Activated CD8-positive, alpha-beta T cell treated with anti-CD3 and anti-CD28 coated beads for 36 hours (primary cell): Measurements from ENCODE around the gene LUZP2. TPM values are rescaled to one million over a fixed set of nuclear protein-coding genes. Genes with fewer than 3 reads are reported as not detected.

ENCODE experiments used
- ATAC-seq: fragments of 200-7000 bp; cut with Tn5 transposase; one replicate; pipeline ENCODE4 v1.10.0; 2021; ENCODE audit warnings: mild to moderate bottlenecking, moderate library complexity
- CTCF ChIA-PET: fragments of 350-600 bp; sonication (Branson Sonifier 250); formaldehyde crosslinking; loops from one replicate; lab custom pipeline; 2021; ENCODE audit warnings: antibody characterized with exemption; lab: Charles Lee
- POLR2A ChIA-PET: fragments of 350-600 bp; sonication (Branson Sonifier 250); formaldehyde crosslinking; loops from one replicate; lab custom pipeline; 2021; ENCODE audit warnings: antibody characterized with exemption; lab: Charles Lee
- DNase-seq: peaks from one replicate; pipeline ENCODE4 v3.0.0-alpha.2; 2020
- H3K27ac Mint-ChIP-seq: one replicate; pipeline ENCODE4 v1.8.0; 2021; ENCODE audit warnings: mild to moderate bottlenecking, mixed read lengths
- H3K27me3 Mint-ChIP-seq: one replicate; pipeline ENCODE4 v1.8.0; 2021; ENCODE audit warnings: mixed read lengths
- H3K36me3 Mint-ChIP-seq: one replicate; pipeline ENCODE4 v1.8.0; 2021; ENCODE audit warnings: low read depth, mixed read lengths
- H3K4me1 Mint-ChIP-seq: one replicate; pipeline ENCODE4 v1.8.0; 2021; ENCODE audit warnings: low read depth, mixed read lengths
- H3K4me3 Mint-ChIP-seq: one replicate; pipeline ENCODE4 v1.8.0; 2021; ENCODE audit warnings: mild to moderate bottlenecking, moderate library complexity, mixed read lengths
- H3K9me3 Mint-ChIP-seq: one replicate; pipeline ENCODE4 v1.8.0; 2021; ENCODE audit warnings: mixed read lengths
- intact Hi-C: fragments of 100-400 bp; cut with micrococcal nuclease; formaldehyde crosslinking; loops from one replicate; pipeline ENCODE4 v1.10.0; 2022
- total RNA-seq, 2 experiments: library from RNA; stranded (reverse); gene quantifications; one replicate each; pipeline ENCODE4 v1.2.3, GENCODE V29; 2021
- TF ChIP-seq, protein P1 (sequence below): fragments of 200-600 bp; IDR thresholded peaks from one replicate; pipeline ENCODE4 v1.8.0; 2022; ENCODE audit warnings: antibody characterized with exemption, mild to moderate bottlenecking

LUZP2 gene
- total RNA-seq, 2 experiments from 2014 or later: not detected

DNA sequence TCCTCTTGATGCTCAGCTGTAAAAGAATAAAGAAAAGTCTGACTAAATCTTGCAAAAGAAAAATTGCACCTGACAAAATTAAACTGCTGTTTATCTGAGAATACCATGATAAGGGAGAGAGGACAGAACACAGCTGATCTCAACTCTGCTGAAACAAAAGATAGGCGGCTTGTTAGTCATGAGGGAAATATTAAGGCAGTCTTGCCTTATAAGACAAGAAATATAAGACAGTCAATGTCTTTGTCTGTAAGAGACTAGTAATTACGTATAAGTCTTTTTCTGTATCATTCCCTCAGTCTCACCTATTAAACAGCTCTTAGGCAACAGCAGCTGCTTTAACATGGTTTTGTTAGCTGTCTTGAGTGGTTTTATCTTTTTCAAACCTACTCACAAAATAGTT lies 296.6 kb downstream of the LUZP2 start:
- ChIA-PET CTCF (no interaction called here), POLR2A (no interaction called here)
- DNase-seq (no peak), ATAC-seq (no peak)
- H3K27me3 Mint-ChIP-seq: no peaks in the 10 kb centered on the region
- H3K27ac Mint-ChIP-seq: no peak overlapping the region
- peaks cover 3% of the 10 kb centered on the region for H3K9me3 Mint-ChIP-seq
- no peaks in the 10 kb centered on the region for H3K36me3 Mint-ChIP-seq
- no peaks in the 10 kb centered on the region for H3K4me1 Mint-ChIP-seq
- H3K4me3 Mint-ChIP-seq: no peak overlapping the region
- TF ChIP-seq, protein P1, sequence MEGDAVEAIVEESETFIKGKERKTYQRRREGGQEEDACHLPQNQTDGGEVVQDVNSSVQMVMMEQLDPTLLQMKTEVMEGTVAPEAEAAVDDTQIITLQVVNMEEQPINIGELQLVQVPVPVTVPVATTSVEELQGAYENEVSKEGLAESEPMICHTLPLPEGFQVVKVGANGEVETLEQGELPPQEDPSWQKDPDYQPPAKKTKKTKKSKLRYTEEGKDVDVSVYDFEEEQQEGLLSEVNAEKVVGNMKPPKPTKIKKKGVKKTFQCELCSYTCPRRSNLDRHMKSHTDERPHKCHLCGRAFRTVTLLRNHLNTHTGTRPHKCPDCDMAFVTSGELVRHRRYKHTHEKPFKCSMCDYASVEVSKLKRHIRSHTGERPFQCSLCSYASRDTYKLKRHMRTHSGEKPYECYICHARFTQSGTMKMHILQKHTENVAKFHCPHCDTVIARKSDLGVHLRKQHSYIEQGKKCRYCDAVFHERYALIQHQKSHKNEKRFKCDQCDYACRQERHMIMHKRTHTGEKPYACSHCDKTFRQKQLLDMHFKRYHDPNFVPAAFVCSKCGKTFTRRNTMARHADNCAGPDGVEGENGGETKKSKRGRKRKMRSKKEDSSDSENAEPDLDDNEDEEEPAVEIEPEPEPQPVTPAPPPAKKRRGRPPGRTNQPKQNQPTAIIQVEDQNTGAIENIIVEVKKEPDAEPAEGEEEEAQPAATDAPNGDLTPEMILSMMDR: no peak
- intact Hi-C loops: no loop called here

DNA sequence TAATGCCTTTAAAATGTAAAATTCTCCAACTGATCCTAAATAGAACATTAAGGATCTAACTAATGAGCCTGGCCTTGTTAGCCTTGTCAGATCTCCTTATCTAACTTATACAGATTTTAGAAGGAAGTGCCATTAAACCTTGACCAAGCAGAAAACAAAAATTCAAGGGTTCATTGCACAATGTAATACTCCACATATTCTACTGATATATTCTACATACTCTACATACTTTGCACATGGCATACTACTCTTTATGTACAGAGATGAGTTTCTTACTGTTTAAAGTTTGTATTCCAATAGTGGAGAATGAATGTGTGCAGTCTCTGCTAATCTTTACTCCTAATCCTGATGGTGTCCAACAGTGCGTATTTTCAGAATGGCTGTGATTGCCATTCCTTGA lies 297.2 kb downstream of the LUZP2 start:
- H3K9me3 Mint-ChIP-seq: peaks cover 3% of the 10 kb centered on the region
- no peaks in the 10 kb centered on the region for H3K27me3 Mint-ChIP-seq
- no peak for ATAC-seq
- H3K27ac Mint-ChIP-seq: no peak overlapping the region
- H3K4me1 Mint-ChIP-seq: no peaks in the 10 kb centered on the region
- H3K36me3 Mint-ChIP-seq: no peaks in the 10 kb centered on the region
- no peak overlapping the region for H3K4me3 Mint-ChIP-seq
- ChIA-PET CTCF (no interaction called here), POLR2A (no interaction called here)
- intact Hi-C loops: no loop called here
- TF ChIP-seq, protein P1: no peak
- DNase-seq: no peak

DNA sequence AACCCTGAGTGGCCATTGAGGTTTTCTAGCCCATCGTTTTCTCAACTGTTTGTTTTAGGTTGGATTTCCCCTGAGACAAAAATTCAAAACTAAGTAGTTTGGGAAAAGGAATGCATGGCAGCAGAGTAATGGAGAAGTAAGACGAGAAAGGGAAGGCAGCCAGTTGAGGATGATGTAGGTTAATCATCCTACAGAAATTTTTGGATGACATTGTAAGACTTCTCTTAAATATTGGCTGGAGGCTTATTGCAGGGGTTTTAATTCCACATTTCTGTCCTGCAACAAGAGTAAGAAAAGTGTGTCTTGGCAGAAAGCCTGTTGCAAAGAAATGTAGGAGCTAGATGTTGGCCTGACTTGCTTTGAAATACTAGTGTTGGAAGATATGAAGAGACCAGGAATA lies 308.8 kb downstream of the LUZP2 start:
- no peak overlapping the region for H3K27ac Mint-ChIP-seq
- intact Hi-C loops: no loop called here
- H3K36me3 Mint-ChIP-seq: no peaks in the 10 kb centered on the region
- H3K4me1 Mint-ChIP-seq: no peaks in the 10 kb centered on the region
- ChIA-PET POLR2A (no interaction called here), CTCF (no interaction called here)
- no peaks in the 10 kb centered on the region for H3K27me3 Mint-ChIP-seq
- ATAC-seq (no peak), DNase-seq (no peak)
- no peak overlapping the region for H3K4me3 Mint-ChIP-seq
- peaks cover 4% of the 10 kb centered on the region for H3K9me3 Mint-ChIP-seq
- TF ChIP-seq, protein P1: no peak

DNA sequence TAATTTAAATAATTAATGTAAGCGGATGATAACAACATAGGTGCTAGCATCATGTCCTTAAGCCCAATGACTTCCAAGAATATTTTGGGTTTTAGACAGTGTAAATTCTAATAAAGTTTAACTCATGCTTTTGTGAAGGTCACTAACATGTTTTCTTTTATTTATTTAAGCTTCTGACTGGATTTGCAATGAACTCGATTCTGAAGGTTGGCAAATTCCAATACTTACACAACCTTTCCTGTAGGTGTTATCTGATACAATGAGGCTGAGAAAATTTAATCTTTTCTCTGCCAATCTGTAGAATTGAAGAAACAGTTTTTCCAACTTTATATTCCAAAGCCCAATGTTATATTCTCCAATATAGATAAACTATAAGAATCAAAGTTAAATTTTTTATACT lies 311.3 kb downstream of the LUZP2 start:
- Mint-ChIP-seq H3K9me3 (peaks cover 4% of the 10 kb centered on the region), H3K4me1 (no peaks in the 10 kb centered on the region), H3K27me3 (no peaks in the 10 kb centered on the region), H3K36me3 (no peaks in the 10 kb centered on the region), H3K4me3 (no peak overlapping the region), H3K27ac (no peak overlapping the region)
- POLR2A ChIA-PET: no interaction called here
- CTCF ChIA-PET: no interaction called here
- no peak for DNase-seq
- intact Hi-C loops: no loop called here
- TF ChIP-seq, protein P1: no peak
- no peak for ATAC-seq

DNA sequence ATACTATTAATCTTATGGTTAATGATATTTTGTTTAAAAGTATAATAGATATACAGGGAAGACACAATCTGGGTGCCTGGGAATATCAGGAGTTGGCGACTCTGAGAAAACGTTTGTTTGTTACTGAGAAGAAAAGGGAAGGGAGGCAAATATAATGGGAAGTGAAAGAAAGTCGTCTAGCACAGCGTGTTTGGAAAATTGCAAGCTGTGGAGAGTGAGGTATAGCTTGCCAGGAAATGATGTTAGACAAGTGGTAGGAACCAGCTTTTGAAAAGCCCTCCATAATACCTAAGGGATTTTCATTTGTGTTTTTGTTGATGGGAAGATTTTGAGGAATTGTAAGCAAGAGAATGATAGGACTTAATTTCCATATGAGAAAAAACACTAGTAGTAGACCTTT lies 322.2 kb downstream of the LUZP2 start:
- peaks cover 10% of the 10 kb centered on the region for H3K9me3 Mint-ChIP-seq
- intact Hi-C loops: no loop called here
- no peak for ATAC-seq
- CTCF ChIA-PET: no interaction called here
- no peak for DNase-seq
- TF ChIP-seq, protein P1: no peak
- no peaks in the 10 kb centered on the region for H3K4me1 Mint-ChIP-seq
- POLR2A ChIA-PET: no interaction called here
- no peaks in the 10 kb centered on the region for H3K36me3 Mint-ChIP-seq
- no peak overlapping the region for H3K4me3 Mint-ChIP-seq
- no peak overlapping the region for H3K27ac Mint-ChIP-seq
- H3K27me3 Mint-ChIP-seq: no peaks in the 10 kb centered on the region
